Naive thymus-derived CD4-positive, alpha-beta T cell (primary cell): ENCODE measurements around the gene DNAJB12. TPM values are rescaled to one million over a fixed set of nuclear protein-coding genes. Genes with fewer than 3 reads are reported as not detected.
A peak's percentile ranks its signal among the peaks of the same experiment; 100 is the strongest.
"Not testable (repeated sequence)": the region's sequence is repeated elsewhere in the genome, so short reads cannot be mapped to it uniquely, and the experiment has no call there.

Experiments
- ATAC-seq: fragments of 150-1000 bp; cut with Tn5 transposase; 2 replicates; pipeline ENCODE4 v1.10.0; 2021; ENCODE audit warnings: mild to moderate bottlenecking, moderate library complexity
- CTCF ChIA-PET: fragments of 350-600 bp; sonication (Branson Sonifier 250); formaldehyde crosslinking; loops from one replicate; lab custom pipeline; 2021; ENCODE audit warnings: antibody characterized with exemption; lab: Charles Lee
- POLR2A ChIA-PET: fragments of 350-600 bp; sonication (Branson Sonifier 250); formaldehyde crosslinking; loops from one replicate; lab custom pipeline; 2021; ENCODE audit warnings: antibody characterized with exemption, inconsistent platforms; lab: Charles Lee
- DNase-seq, 9 donors: peaks; one replicate each; pipeline versions ENCODE4 v3.0.0 to v3.0.0-alpha.2; 2020 to 2022; ENCODE audit warnings: mixed read lengths in 1 of 9
- H3K27ac ChIP-seq: one replicate; pipeline ENCODE4 v1.7.0; 2013; ENCODE audit warnings: mild to moderate bottlenecking, low read depth, low read length, moderate library complexity
- H3K27me3 ChIP-seq, 2 donors: one replicate each; pipeline ENCODE4 v1.7.0; 2013; ENCODE audit warnings: low read length in 2 of 2, mild to moderate bottlenecking in 2 of 2, moderate library complexity in 2 of 2; ENCODE audit not compliant: control insufficient read depth in 2 of 2, insufficient read depth in 2 of 2
- H3K36me3 ChIP-seq, 3 experiments: 1 replicate in 2 of 3; 2 replicates in 1 of 3; pipeline ENCODE4 v1.7.0; 2013; ENCODE audit warnings: low read length in 3 of 3, mild to moderate bottlenecking in 3 of 3, moderate library complexity in 1 of 3; ENCODE audit not compliant: insufficient read depth in 3 of 3, control insufficient read depth in 2 of 3
- H3K4me1 ChIP-seq, 2 donors: one replicate each; pipeline ENCODE4 v1.7.0; 2013; ENCODE audit warnings: low read length in 2 of 2, mild to moderate bottlenecking in 2 of 2, moderate library complexity in 1 of 2; ENCODE audit not compliant: control insufficient read depth in 2 of 2, insufficient read depth in 2 of 2
- H3K4me3 ChIP-seq: 2 replicates; pipeline ENCODE4 v1.7.0; 2013; ENCODE audit warnings: mild to moderate bottlenecking, low read length
- H3K9me3 ChIP-seq, 3 experiments: 1 replicate in 2 of 3; 2 replicates in 1 of 3; pipeline ENCODE4 v1.7.0; 2013; ENCODE audit warnings: low read length in 3 of 3; ENCODE audit not compliant: control insufficient read depth in 2 of 3
- H3K27ac Mint-ChIP-seq, 9 donors: one replicate each; pipeline ENCODE4 v1.8.0; 2020 to 2022; ENCODE audit warnings: mixed read lengths in 9 of 9, mild to moderate bottlenecking in 8 of 9, moderate library complexity in 5 of 9, inconsistent platforms in 2 of 9
- H3K27me3 Mint-ChIP-seq, 5 donors: one replicate each; pipeline ENCODE4 v1.8.0; 2021 to 2022; ENCODE audit warnings: mixed read lengths in 5 of 5, mild to moderate bottlenecking in 1 of 5
- H3K36me3 Mint-ChIP-seq, 5 donors: one replicate each; pipeline ENCODE4 v1.8.0; 2020 to 2022; ENCODE audit warnings: mixed read lengths in 5 of 5, mild to moderate bottlenecking in 3 of 5, inconsistent platforms in 1 of 5
- H3K4me1 Mint-ChIP-seq, 7 donors: one replicate each; pipeline ENCODE4 v1.8.0; 2020 to 2022; ENCODE audit warnings: mixed read lengths in 7 of 7, mild to moderate bottlenecking in 3 of 7, inconsistent platforms in 1 of 7
- H3K4me3 Mint-ChIP-seq, 10 donors: one replicate each; pipeline ENCODE4 v1.8.0; 2020 to 2022; ENCODE audit warnings: mild to moderate bottlenecking in 10 of 10, mixed read lengths in 10 of 10, moderate library complexity in 6 of 10, inconsistent platforms in 2 of 10
- H3K9me3 Mint-ChIP-seq, 11 donors: one replicate each; pipeline ENCODE4 v1.8.0; 2020 to 2022; ENCODE audit warnings: mixed read lengths in 11 of 11, mild to moderate bottlenecking in 4 of 11, inconsistent platforms in 1 of 11, moderate library complexity in 1 of 11
- intact Hi-C, 2 donors: fragments of 100-400 bp; cut with micrococcal nuclease; formaldehyde crosslinking; loops; one replicate each; pipeline ENCODE4 v1.15.1; 2023
- polyA plus RNA-seq, 2 donors: library from polyadenylated mRNA; unstranded; fragments of 300-500 nt; fragmentation: Illumina TruSeq; gene quantifications; one replicate each; pipeline ENCODE4 v1.2.3, GENCODE V29; 2021
- total RNA-seq, 6 experiments: library from RNA in 5 of 6; stranded (reverse) in 5 of 6; gene quantifications; 1 replicate in 5 of 6; 2 replicates in 1 of 6; pipeline ENCODE4 v1.2.3 and lab custom pipeline; 2021 to 2026

The DNAJB12 gene
- total and polyA plus RNA-seq, 7 experiments from 2014 or later: 17.6 to 40.5 (median 27.6) TPM

DNA sequence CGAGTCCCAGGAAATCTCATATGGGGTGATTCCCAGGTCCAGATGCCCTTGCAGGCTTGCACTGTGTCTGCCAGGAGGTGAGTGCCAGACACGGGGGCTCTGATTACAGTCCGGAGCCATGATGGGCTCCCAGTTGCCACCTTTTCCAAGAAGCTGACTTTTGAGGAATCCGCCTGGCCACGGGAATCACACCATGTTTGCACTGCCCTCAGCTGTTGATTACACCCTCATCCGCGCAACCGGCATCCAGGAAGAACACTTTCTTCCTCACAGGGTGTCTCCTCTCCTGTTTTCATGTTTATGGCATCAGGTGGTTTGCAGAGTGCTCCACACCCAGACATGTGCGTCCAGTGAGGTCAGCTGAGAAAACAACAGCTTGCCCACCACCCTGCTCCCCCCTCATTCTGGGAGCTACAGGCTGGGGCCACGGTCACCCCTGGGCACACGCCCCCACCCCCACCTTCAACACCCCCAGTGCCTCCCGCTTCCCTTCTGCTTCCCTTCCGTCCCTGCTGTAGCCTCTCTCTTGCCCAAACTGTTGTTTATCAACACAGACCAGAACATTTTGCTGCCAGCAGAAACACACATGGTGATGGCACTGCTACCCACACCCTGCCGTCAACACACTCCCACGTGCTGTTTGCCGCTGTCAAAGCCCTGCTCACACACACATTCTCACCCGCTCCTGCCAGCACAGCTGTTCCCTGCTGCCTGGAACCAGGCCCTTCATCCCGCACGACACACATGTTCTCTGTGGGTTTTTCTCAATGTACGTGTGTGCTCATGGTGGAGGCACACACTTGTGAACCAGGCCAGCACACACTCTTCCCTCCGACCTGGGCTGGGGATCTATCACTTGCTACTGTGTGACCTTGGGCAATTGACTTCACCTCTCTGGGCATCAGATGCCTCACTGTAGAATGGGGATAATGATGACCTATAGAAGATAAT lies 45.2 kb downstream of the DNAJB12 start:
- Histone ChIP-seq H3K27me3 (no peaks in the 10 kb centered on the region), H3K36me3 (no peaks in the 10 kb centered on the region), H3K27ac (peak overlapping the region; percentile 44), H3K4me3 (no peak overlapping the region), H3K9me3 (no peaks in the 10 kb centered on the region), H3K4me1 (peaks cover 0 to 63% of the 10 kb centered on the region in 2 donors)
- Mint-ChIP-seq H3K9me3 (peaks cover 0 to 1% (median 0%) of the 10 kb centered on the region in 11 donors), H3K4me3 (peak overlapping the region; percentile 33 to 78 (median 65)), H3K27ac (peak overlapping the region; percentile 62 to 88 (median 81)), H3K36me3 (peaks cover 0 to 2% (median 0%) of the 10 kb centered on the region in 5 donors), H3K4me1 (peaks cover 43 to 86% (median 64%) of the 10 kb centered on the region in 7 donors), H3K27me3 (no peaks in the 10 kb centered on the region)
- intact Hi-C loops: loop anchor here in 1 of 2 donors (1.0 kb wide), 1 partner anchor 9 kb away; no protein-coding TSS in a partner anchor
- POLR2A ChIA-PET: interaction anchor here (0.7 to 10.6 kb wide), 7 partner anchors 8 to 201 kb away, joined by 3 to 172 read pairs (median 8); partner anchors contain the start of gene DDIT4
- ATAC-seq: peak; percentile 60
- CTCF ChIA-PET: interaction anchor here (0.8 to 1.9 kb wide), 2 partner anchors 34 to 60 kb away, joined by 3 to 7 read pairs; no protein-coding TSS in a partner anchor
- peak in 2 of 9 donors; percentile 9 to 46 for DNase-seq

DNA sequence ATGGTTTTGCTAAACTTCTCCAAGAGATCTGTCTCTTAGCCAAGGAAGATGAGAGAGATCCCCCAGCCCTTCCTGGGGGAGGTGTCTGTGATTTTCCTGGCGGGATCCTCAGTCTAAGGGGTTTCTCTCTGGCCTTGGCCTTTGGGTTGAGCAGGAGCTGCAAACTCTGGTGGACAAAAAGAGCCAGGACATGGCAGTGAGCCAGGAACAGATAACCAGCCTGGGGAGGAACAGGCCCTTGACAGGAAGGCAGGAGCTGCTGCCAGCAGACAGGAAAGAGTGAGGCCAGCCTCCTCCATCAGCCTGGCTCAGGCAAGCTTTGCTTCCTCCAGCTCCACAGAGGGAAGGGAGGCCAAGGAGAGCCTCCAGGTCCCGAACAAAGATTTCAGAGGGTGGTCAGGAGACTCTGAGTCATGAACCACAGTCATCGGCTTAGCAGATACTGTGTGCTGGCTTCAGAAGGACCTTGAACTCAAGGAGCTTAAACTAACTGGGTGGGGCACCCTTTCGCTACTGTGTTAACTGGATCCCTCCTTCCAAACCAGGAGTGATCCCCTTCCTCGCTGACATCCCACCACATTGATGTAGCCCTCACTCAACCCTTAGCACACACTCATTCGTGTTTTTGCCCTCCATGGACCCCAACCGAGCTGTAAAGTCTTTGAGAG lies 46.3 kb downstream of the DNAJB12 start:
- no peaks in the 10 kb centered on the region for H3K36me3 ChIP-seq
- ChIA-PET POLR2A (interaction anchor here (0.6 to 10.6 kb wide), 9 partner anchors 9 to 200 kb away, joined by 3 to 172 read pairs (median 4); partner anchors contain the start of genes ANAPC16, ASCC1 and DDIT4), CTCF (interaction anchor here (0.8 to 2.1 kb wide), 4 partner anchors 13 to 59 kb away, joined by 3 to 7 read pairs (median 4); no protein-coding TSS in a partner anchor)
- H3K9me3 ChIP-seq: no peaks in the 10 kb centered on the region
- peaks cover 0 to 66% of the 10 kb centered on the region in 2 donors for H3K4me1 ChIP-seq
- H3K4me3 ChIP-seq: no peak overlapping the region
- Mint-ChIP-seq H3K4me3 (peak overlapping the region in 7 of 10 donors; percentile 14 to 67 (median 49)), H3K4me1 (peaks cover 43 to 89% (median 72%) of the 10 kb centered on the region in 7 donors), H3K36me3 (peaks cover 0 to 2% (median 0%) of the 10 kb centered on the region in 5 donors), H3K27me3 (no peaks in the 10 kb centered on the region), H3K9me3 (peaks cover 0 to 1% (median 0%) of the 10 kb centered on the region in 11 donors), H3K27ac (peak overlapping the region; percentile 62 to 89 (median 80))
- intact Hi-C loops: no loop called here
- H3K27ac ChIP-seq: peak overlapping the region; percentile 44
- ATAC-seq: peak; percentile 65
- no peaks in the 10 kb centered on the region for H3K27me3 ChIP-seq
- DNase-seq: peak in 2 of 9 donors; percentile 12 to 47

DNA sequence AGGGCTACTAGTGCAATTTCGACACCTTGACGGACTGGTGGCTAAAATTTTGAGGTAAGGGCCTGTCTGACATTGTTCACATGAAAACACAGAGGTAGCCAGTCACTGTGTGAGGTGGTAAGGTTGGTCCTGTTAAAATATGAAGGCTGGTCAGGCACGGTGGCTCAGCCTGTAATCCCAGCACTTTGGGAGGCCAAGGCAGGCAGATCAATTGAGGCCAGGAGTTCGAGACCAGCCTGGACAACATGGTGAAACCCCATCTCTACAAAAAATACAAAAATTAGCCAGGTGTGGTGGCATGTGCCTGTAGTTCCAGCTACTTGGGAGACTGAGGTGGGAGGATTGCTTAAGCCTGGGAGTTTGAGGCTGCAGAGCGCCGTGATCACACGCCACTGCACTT lies 47.0 kb downstream of the DNAJB12 start:
- peak overlapping the region in 2 of 10 donors; percentile 48 to 57 for H3K4me3 Mint-ChIP-seq
- H3K4me3 ChIP-seq, H3K36me3 ChIP-seq, H3K36me3 Mint-ChIP-seq, H3K9me3 Mint-ChIP-seq, H3K27me3 Mint-ChIP-seq, ATAC-seq, H3K9me3 ChIP-seq, DNase-seq, intact Hi-C loops, H3K27me3 ChIP-seq: not testable (repeated sequence)
- peak overlapping the region; percentile 44 for H3K27ac ChIP-seq
- ChIA-PET POLR2A (interaction anchor here (1.0 to 10.6 kb wide), 7 partner anchors 10 to 47 kb away, joined by 3 to 172 read pairs (median 8); partner anchors contain the start of gene DDIT4), CTCF (interaction anchor here (0.8 to 2.1 kb wide), 4 partner anchors 9 to 33 kb away, joined by 3 to 7 read pairs (median 4); no protein-coding TSS in a partner anchor)
- peak overlapping the region in 8 of 9 donors; percentile 64 to 89 (median 80) for H3K27ac Mint-ChIP-seq
- peaks cover 43 to 91% (median 75%) of the 10 kb centered on the region in 7 donors for H3K4me1 Mint-ChIP-seq
- H3K4me1 ChIP-seq: peaks cover 0 to 67% of the 10 kb centered on the region in 2 donors

DNA sequence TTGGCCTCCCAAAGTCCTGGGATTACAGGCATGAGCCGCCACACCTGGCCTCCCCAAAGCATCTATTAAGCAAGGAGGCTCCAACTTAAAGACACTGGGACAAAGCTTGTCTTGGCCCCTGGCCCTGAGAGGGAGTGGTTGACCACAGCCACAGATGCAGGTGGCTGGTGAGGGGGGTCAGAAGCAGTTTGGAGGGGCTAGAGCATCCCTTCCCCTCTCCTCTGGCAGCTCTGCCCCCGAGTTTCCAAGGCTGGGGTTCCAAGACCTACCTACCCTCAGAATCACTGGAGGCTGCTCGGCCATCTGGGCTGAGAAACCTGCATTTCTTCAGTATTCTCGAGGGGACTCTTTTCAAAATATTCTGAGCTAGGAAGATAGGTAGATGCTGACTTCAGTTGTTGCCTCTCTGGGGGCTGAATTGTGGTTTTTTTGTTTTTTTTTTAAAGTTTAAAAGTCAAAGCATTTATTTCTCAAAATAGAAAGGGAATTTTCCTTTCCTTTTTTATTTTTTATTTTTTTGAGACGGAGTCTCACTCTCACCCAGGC lies 48.4 kb downstream of the DNAJB12 start:
- no peak overlapping the region for H3K4me3 ChIP-seq
- ChIA-PET CTCF (no interaction called here), POLR2A (interaction anchor here (0.7 to 10.6 kb wide), 7 partner anchors 9 to 190 kb away, joined by 3 to 172 read pairs (median 5); partner anchors contain the start of gene DDIT4)
- ATAC-seq (no peak), DNase-seq (no peak)
- H3K27ac ChIP-seq: peak overlapping the region; percentile 40
- peaks cover 0 to 60% of the 10 kb centered on the region in 2 donors for H3K4me1 ChIP-seq
- H3K9me3 Mint-ChIP-seq: peaks cover 0 to 1% (median 0%) of the 10 kb centered on the region in 11 donors
- peak overlapping the region; percentile 72 to 94 (median 87) for H3K27ac Mint-ChIP-seq
- H3K36me3 Mint-ChIP-seq: peaks cover 0 to 2% (median 0%) of the 10 kb centered on the region in 5 donors
- no peaks in the 10 kb centered on the region for H3K9me3 ChIP-seq
- H3K4me3 Mint-ChIP-seq: peak overlapping the region in 4 of 10 donors; percentile 55 to 65 (median 56)
- intact Hi-C loops: no loop called here
- H3K4me1 Mint-ChIP-seq: peaks cover 38 to 83% (median 72%) of the 10 kb centered on the region in 7 donors
- no peaks in the 10 kb centered on the region for H3K27me3 ChIP-seq
- no peaks in the 10 kb centered on the region for H3K27me3 Mint-ChIP-seq
- no peaks in the 10 kb centered on the region for H3K36me3 ChIP-seq

DNA sequence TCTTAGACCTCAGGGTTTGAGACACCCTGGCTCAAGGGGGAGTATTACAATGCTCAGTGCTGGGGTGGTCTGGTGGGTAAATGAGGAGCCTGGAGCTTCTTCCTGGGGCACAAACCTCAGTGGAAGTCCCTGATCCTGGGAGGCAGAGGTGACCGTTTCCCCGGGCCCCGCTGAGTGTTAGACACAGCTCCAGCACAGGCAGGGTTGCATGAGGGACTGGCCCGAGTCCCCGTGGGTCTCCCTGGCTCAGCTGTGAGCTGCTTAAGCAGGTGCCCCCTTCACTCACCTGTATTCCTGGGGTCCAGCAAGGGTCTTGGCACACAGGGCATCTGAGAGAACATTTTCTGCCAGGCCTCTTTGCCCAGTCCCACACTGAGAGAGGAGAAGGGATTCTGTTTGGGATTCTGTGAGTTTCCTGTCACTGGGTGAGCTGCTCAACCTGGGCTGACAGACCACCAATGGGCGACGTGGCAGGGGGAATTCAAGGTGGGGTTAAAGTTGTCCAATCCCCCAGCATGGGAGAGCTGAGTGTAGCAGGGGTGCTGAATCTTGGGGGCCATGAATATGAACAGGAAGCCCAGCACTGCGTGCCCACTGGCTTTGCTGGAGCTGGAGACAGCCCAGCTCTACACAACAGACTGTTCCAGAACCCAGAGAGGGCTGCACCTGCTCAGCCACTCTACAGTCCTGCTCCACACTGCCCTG lies 51.1 kb downstream of the DNAJB12 start:
- no peak for ATAC-seq
- no peak overlapping the region for H3K27ac ChIP-seq
- no peaks in the 10 kb centered on the region for H3K27me3 Mint-ChIP-seq
- H3K36me3 ChIP-seq: no peaks in the 10 kb centered on the region
- peaks cover 19 to 67% (median 55%) of the 10 kb centered on the region in 7 donors for H3K4me1 Mint-ChIP-seq
- ChIA-PET POLR2A (interaction anchor here (0.6 to 10.6 kb wide), 11 partner anchors 10 to 36 kb away, joined by 3 to 172 read pairs (median 3); partner anchors contain the start of gene DDIT4), CTCF (interaction anchor here (0.6 to 2.8 kb wide), 5 partner anchors 9 to 29 kb away, joined by 3 to 7 read pairs (median 3); no protein-coding TSS in a partner anchor)
- H3K4me1 ChIP-seq: peaks cover 0 to 34% of the 10 kb centered on the region in 2 donors
- peak overlapping the region; percentile 2 to 88 (median 75) for H3K27ac Mint-ChIP-seq
- H3K9me3 Mint-ChIP-seq: peaks cover 0 to 1% (median 0%) of the 10 kb centered on the region in 11 donors
- H3K36me3 Mint-ChIP-seq: peaks cover 0 to 2% (median 0%) of the 10 kb centered on the region in 5 donors
- DNase-seq: no peak
- H3K9me3 ChIP-seq: no peaks in the 10 kb centered on the region
- intact Hi-C loops: no loop called here
- H3K27me3 ChIP-seq: no peaks in the 10 kb centered on the region
- peak overlapping the region in 3 of 10 donors; percentile 6 to 12 (median 7) for H3K4me3 Mint-ChIP-seq
- no peak overlapping the region for H3K4me3 ChIP-seq
